CD4-positive, alpha-beta T cell (primary cell): ENCODE results near the gene PTPRT. TPM values are rescaled to one million over a fixed set of nuclear protein-coding genes. Genes with fewer than 3 reads are reported as not detected.

Experiments
- ATAC-seq: fragments of 200-7000 bp; cut with Tn5 transposase; one replicate; pipeline ENCODE4 v1.10.0; 2022; ENCODE audit warnings: mild to moderate bottlenecking; ENCODE audit not compliant: poor library complexity
- CTCF ChIA-PET: fragments of 350-600 bp; sonication (Branson Sonifier 250); formaldehyde crosslinking; loops from one replicate; lab custom pipeline; 2021; ENCODE audit warnings: antibody characterized with exemption, inconsistent platforms; lab: Charles Lee
- POLR2A ChIA-PET: fragments of 350-600 bp; sonication (Branson Sonifier 250); formaldehyde crosslinking; loops from one replicate; lab custom pipeline; 2021; ENCODE audit warnings: antibody characterized with exemption, inconsistent platforms; lab: Charles Lee
- DNase-seq, 14 experiments: peaks; one replicate each; pipeline ENCODE4 v3.0.0-alpha.2; 2013 to 2020; ENCODE audit warnings: mixed read lengths in 2 of 14
- H3K27ac ChIP-seq, 2 donors: one replicate each; pipeline versions ENCODE4 v1.5.1 to v1.7.0; 2013; ENCODE audit warnings: low read length in 2 of 2, low read depth in 1 of 2, mild to moderate bottlenecking in 1 of 2
- H3K27me3 ChIP-seq, 2 experiments: 1 replicate in 1 of 2; 2 replicates in 1 of 2; pipeline versions ENCODE4 v1.6.1 to v1.7.0; 2013; ENCODE audit warnings: low read length in 2 of 2, control low read depth in 1 of 2, mild to moderate bottlenecking in 1 of 2, moderate library complexity in 1 of 2; ENCODE audit not compliant: insufficient read depth in 2 of 2, control insufficient read depth in 1 of 2
- H3K36me3 ChIP-seq: one replicate; pipeline ENCODE4 v1.6.1; 2013; ENCODE audit warnings: low read length, control low read depth; ENCODE audit not compliant: insufficient read depth
- H3K4me1 ChIP-seq: one replicate; pipeline ENCODE4 v1.6.1; 2013; ENCODE audit warnings: low read length, control low read depth; ENCODE audit not compliant: insufficient read depth
- H3K4me3 ChIP-seq: one replicate; pipeline ENCODE4 v1.5.1; 2013; ENCODE audit warnings: mild to moderate bottlenecking, low read length, moderate library complexity
- H3K9me3 ChIP-seq, 2 experiments: 1 replicate in 1 of 2; 2 replicates in 1 of 2; pipeline versions ENCODE4 v1.6.1 to v1.7.0; 2013; ENCODE audit warnings: low read length in 2 of 2, mild to moderate bottlenecking in 2 of 2, control low read depth in 1 of 2, moderate library complexity in 1 of 2; ENCODE audit not compliant: control insufficient read depth in 1 of 2, insufficient read depth in 1 of 2
- H3K27ac Mint-ChIP-seq: one replicate; pipeline ENCODE4 v1.8.0; 2020; ENCODE audit warnings: mixed read lengths
- H3K27me3 Mint-ChIP-seq: one replicate; pipeline ENCODE4 v1.8.0; 2021; ENCODE audit warnings: mixed read lengths
- H3K36me3 Mint-ChIP-seq: one replicate; pipeline ENCODE4 v1.8.0; 2021; ENCODE audit warnings: low read depth, mixed read lengths
- H3K4me1 Mint-ChIP-seq: one replicate; pipeline ENCODE4 v1.8.0; 2021; ENCODE audit warnings: low read depth, mixed read lengths
- H3K4me3 Mint-ChIP-seq: one replicate; pipeline ENCODE4 v1.8.0; 2020; ENCODE audit warnings: mild to moderate bottlenecking, mixed read lengths
- H3K9me3 Mint-ChIP-seq: one replicate; pipeline ENCODE4 v1.8.0; 2020; ENCODE audit warnings: mixed read lengths
- CTCF ChIP-seq: fragments of 200-600 bp; IDR thresholded peaks from one replicate; pipeline ENCODE4 v1.8.0; 2022; ENCODE audit warnings: antibody characterized with exemption, mild to moderate bottlenecking
- intact Hi-C, 2 experiments: fragments of 100-400 bp; cut with DNase I in 1 of 2; cut with micrococcal nuclease in 1 of 2; formaldehyde crosslinking; loops; one replicate each; pipeline versions ENCODE4 v1.15.1 to v1.9.0; 2023 to 2025; cut with DNase I, micrococcal nuclease
- total RNA-seq, 174 experiments: library from RNA in 2 of 174; stranded (reverse) in 2 of 174; gene quantifications; one replicate each; pipeline ENCODE4 v1.2.3 and lab custom pipeline; 2021 to 2026

The PTPRT gene
- total RNA-seq, 2 experiments from 2014 or later, result not detected

- DNase-seq (no peak), ATAC-seq (no peak)
- Histone ChIP-seq H3K4me1 (no peaks in the 10 kb centered on the region), H3K27ac (no peak overlapping the region), H3K9me3 (peaks cover 0 to 11% of the 10 kb centered on the region in 2 experiments), H3K27me3 (no peaks in the 10 kb centered on the region), H3K4me3 (no peak overlapping the region), H3K36me3 (no peaks in the 10 kb centered on the region)
- TF ChIP-seq CTCF, result no peak
- Mint-ChIP-seq H3K36me3 (no peaks in the 10 kb centered on the region), H3K4me3 (no peak overlapping the region), H3K27ac (no peak overlapping the region), H3K27me3 (no peaks in the 10 kb centered on the region), H3K9me3 (peaks cover 5% of the 10 kb centered on the region), H3K4me1 (no peaks in the 10 kb centered on the region)
- ChIA-PET POLR2A (no interaction called here), CTCF (no interaction called here)
- intact Hi-C loops, result no loop called here
Observed at GRCh38 chr20:42697962-42698361, 491.7 kb downstream of the PTPRT start.

- Histone ChIP-seq H3K4me1 (no peaks in the 10 kb centered on the region), H3K27me3 (no peaks in the 10 kb centered on the region), H3K27ac (no peak overlapping the region), H3K36me3 (no peaks in the 10 kb centered on the region), H3K9me3 (peaks cover 0 to 3% of the 10 kb centered on the region in 2 experiments), H3K4me3 (no peak overlapping the region)
- Mint-ChIP-seq H3K9me3 (peaks cover 7% of the 10 kb centered on the region), H3K27ac (no peak overlapping the region), H3K36me3 (no peaks in the 10 kb centered on the region), H3K4me3 (no peak overlapping the region), H3K4me1 (no peaks in the 10 kb centered on the region), H3K27me3 (no peaks in the 10 kb centered on the region)
- no peak for ATAC-seq
- ChIA-PET POLR2A (no interaction called here), CTCF (no interaction called here)
- no peak for TF ChIP-seq CTCF
- no peak for DNase-seq
- intact Hi-C loops, result loop anchor here in 1 of 2 experiments (2.0 kb wide), 1 partner anchor 72 kb away; no protein-coding TSS in a partner anchor
Observed at GRCh38 chr20:42690842-42691437, 498.8 kb downstream of the PTPRT start.

- no peak overlapping the region for H3K4me3 ChIP-seq
- peaks cover 0 to 3% of the 10 kb centered on the region in 2 experiments for H3K9me3 ChIP-seq
- no peak overlapping the region for H3K27ac ChIP-seq
- no peaks in the 10 kb centered on the region for H3K27me3 ChIP-seq
- H3K4me1 ChIP-seq, result no peaks in the 10 kb centered on the region
- no peak for ATAC-seq
- ChIA-PET CTCF (no interaction called here), POLR2A (no interaction called here)
- no peaks in the 10 kb centered on the region for H3K4me1 Mint-ChIP-seq
- no peak overlapping the region for H3K27ac Mint-ChIP-seq
- H3K9me3 Mint-ChIP-seq, result peaks cover 5% of the 10 kb centered on the region
- no peaks in the 10 kb centered on the region for H3K27me3 Mint-ChIP-seq
- no peak overlapping the region for H3K4me3 Mint-ChIP-seq
- DNase-seq, result no peak
- TF ChIP-seq CTCF, result no peak
- H3K36me3 ChIP-seq, result no peaks in the 10 kb centered on the region
- no peaks in the 10 kb centered on the region for H3K36me3 Mint-ChIP-seq
- intact Hi-C loops, result no loop called here
Observed at GRCh38 chr20:42688576-42688975, 501.1 kb downstream of the PTPRT start.
